HepG2 (cell line): ENCODE data around the gene RAB42. TPM values are rescaled to one million over a fixed set of nuclear protein-coding genes. Genes with fewer than 3 reads are reported as not detected.

Experiments
- ATF5 ChIP-seq: sonication (generic); formaldehyde crosslinking; IDR thresholded peaks from 2 replicates; pipeline ENCODE4 v1.4.0; 2020; ENCODE audit warnings: mild to moderate bottlenecking, low read depth, missing genetic modification reagents
- ATM ChIP-seq: fragments of 450-650 bp; IDR thresholded peaks from 2 replicates; pipeline ENCODE4 v1.7.1; 2017; ENCODE audit warnings: mild to moderate bottlenecking, borderline replicate concordance
- CBX1 ChIP-seq: IDR thresholded peaks from one replicate; pipeline ENCODE4 v1.6.1; 2016; ENCODE audit warnings: antibody characterized with exemption, low read depth
- E2F1 ChIP-seq: sonication (generic); formaldehyde crosslinking; IDR thresholded peaks from 2 replicates; pipeline ENCODE4 v1.5.0; 2020; ENCODE audit warnings: missing genetic modification reagents
- EP300 ChIP-seq, 3 experiments: sonication (generic) in 1 of 3; formaldehyde crosslinking in 1 of 3; IDR thresholded peaks; 2 replicates each; pipeline versions ENCODE4 v1.5.1 to v1.6.1; 2011 to 2020; ENCODE audit warnings: low read depth in 2 of 3, low read length in 2 of 3, borderline replicate concordance in 1 of 3, improper control_type of control experiment in 1 of 3, mild to moderate bottlenecking in 1 of 3, missing genetic modification reagents in 1 of 3, moderate library complexity in 1 of 3
- GLMP ChIP-seq: sonication (generic); formaldehyde crosslinking; IDR thresholded peaks from 2 replicates; pipeline ENCODE4 v1.9.0; 2021; ENCODE audit warnings: missing genetic modification reagents, mild to moderate bottlenecking, borderline replicate concordance
- KDM1A ChIP-seq: IDR thresholded peaks from 2 replicates; pipeline ENCODE4 v1.6.1; 2016; ENCODE audit warnings: missing compliant biosample characterization
- MTA1 ChIP-seq: sonication (generic); formaldehyde crosslinking; IDR thresholded peaks from 2 replicates; pipeline ENCODE4 v1.4.0; 2020; ENCODE audit warnings: missing genetic modification reagents, mild to moderate bottlenecking, borderline replicate concordance
- MYNN ChIP-seq: sonication (generic); formaldehyde crosslinking; IDR thresholded peaks from 2 replicates; pipeline ENCODE4 v1.4.0; 2020; ENCODE audit warnings: mild to moderate bottlenecking, low read depth, missing genetic modification reagents
- NFE2L1 ChIP-seq: sonication (generic); formaldehyde crosslinking; IDR thresholded peaks from 2 replicates; pipeline ENCODE4 v1.4.0; 2020; ENCODE audit warnings: missing genetic modification reagents, mild to moderate bottlenecking, borderline replicate concordance
- NR2F2 ChIP-seq: IDR thresholded peaks from 2 replicates; pipeline ENCODE4 v1.6.1; 2012; ENCODE audit warnings: low read depth, inconsistent platforms, borderline replicate concordance
- PRPF4 ChIP-seq: fragments of 200-400 bp; formaldehyde crosslinking; IDR thresholded peaks from 2 replicates; pipeline ENCODE4 v1.6.1; 2016; ENCODE audit warnings: low read length, low read depth; ENCODE audit not compliant: poor library complexity, severe bottlenecking
- ZBTB39 ChIP-seq: sonication (generic); formaldehyde crosslinking; IDR thresholded peaks from 2 replicates; pipeline ENCODE4 v1.5.0; 2020; ENCODE audit warnings: missing genetic modification reagents
- ZNF225 ChIP-seq: sonication (generic); formaldehyde crosslinking; IDR thresholded peaks from 2 replicates; pipeline ENCODE4 v1.4.0; 2020; ENCODE audit warnings: mild to moderate bottlenecking, missing genetic modification reagents
- ZNF546 ChIP-seq: sonication (generic); formaldehyde crosslinking; conservative IDR thresholded peaks from 2 replicates; pipeline ENCODE4 v1.8.1; 2023; ENCODE audit warnings: mild to moderate bottlenecking, missing genetic modification reagents
- ZNF598 ChIP-seq: sonication (generic); formaldehyde crosslinking; IDR thresholded peaks from 2 replicates; pipeline ENCODE4 v1.5.1; 2020; ENCODE audit warnings: mild to moderate bottlenecking, missing genetic modification reagents, borderline replicate concordance
- polyA plus RNA-seq, 8 experiments: library from polyadenylated mRNA; depleted of rRNA in 3 of 8; stranded (reverse) in 7 of 8; unstranded in 1 of 8; fragments of >200 nt; fragmentation: Illumina TruSeq in 4 of 8; extraction: Trizol in 4 of 8; gene quantifications; 2 replicates each; pipeline versions ENCODE4 v1.2.1 to v1.2.3, GENCODE V29; 2011 to 2016; ENCODE audit warnings: low read depth in 4 of 8, missing spikeins in 1 of 8, mixed read lengths in 1 of 8; ENCODE audit not compliant: insufficient read depth in 1 of 8
- total RNA-seq, 5 experiments: library from RNA; depleted of rRNA; stranded (reverse); fragments of >200 nt; fragmentation: Illumina TruSeq; extraction: Trizol; gene quantifications; 2 replicates each; pipeline ENCODE4 v1.2.3, GENCODE V29; 2016; ENCODE audit warnings: low read depth in 1 of 5
- TF ChIP-seq, protein P1 (sequence below): fragments of 450-650 bp; IDR thresholded peaks from 2 replicates; pipeline ENCODE4 v1.6.1; 2016
- TF ChIP-seq, protein P2 (sequence below): sonication (generic); formaldehyde crosslinking; IDR thresholded peaks from 2 replicates; pipeline ENCODE4 v1.5.1; 2020; ENCODE audit warnings: mild to moderate bottlenecking, moderate library complexity, missing genetic modification reagents

RAB42 gene
- total and polyA plus RNA-seq, 2 of the 13 experiments (the other 11 are each of a cell fraction or from before 2014, with no cell fraction given): 10.4 to 166 TPM

- TF ChIP-seq MTA1 (CRISPR knock-in tag) (peak; percentile 52), ATF5 (CRISPR knock-in tag) (no peak), KDM1A (CRISPR knock-in tag) (no peak), E2F1 (CRISPR knock-in tag) (peak; percentile 81), CBX1 (no peak), ZNF225 (CRISPR knock-in tag) (peak; percentile 72; the same call in 1 of the 2 replicates), PRPF4 (no peak), EP300 (IDR thresholded peaks at IDR 0.05; ENCODE audit: low read depth in 2 of 2, low read length in 2 of 2) (peak in 1 of 2 experiments; percentile 28; a peak in 1 of 4 replicates), EP300 (CRISPR knock-in tag; IDR thresholded peaks at IDR 0.05; ENCODE audit: borderline replicate concordance) (peak; percentile 52), GLMP (CRISPR knock-in tag) (no peak), ZBTB39 (CRISPR knock-in tag) (no peak), ATM (no peak), NFE2L1 (CRISPR knock-in tag) (peak; percentile 57; the same call in 1 of the 2 replicates), MYNN (peak; percentile 66; the same call in 1 of the 2 replicates), NR2F2 (peak; percentile 22; the same call in 1 of the 2 replicates), ZNF598 (CRISPR knock-in tag) (peak; percentile 92; the same call in 1 of the 2 replicates), ZNF546 (CRISPR knock-in tag) (no peak; the same call in 1 of the 2 replicates)
- TF ChIP-seq, protein P1, sequence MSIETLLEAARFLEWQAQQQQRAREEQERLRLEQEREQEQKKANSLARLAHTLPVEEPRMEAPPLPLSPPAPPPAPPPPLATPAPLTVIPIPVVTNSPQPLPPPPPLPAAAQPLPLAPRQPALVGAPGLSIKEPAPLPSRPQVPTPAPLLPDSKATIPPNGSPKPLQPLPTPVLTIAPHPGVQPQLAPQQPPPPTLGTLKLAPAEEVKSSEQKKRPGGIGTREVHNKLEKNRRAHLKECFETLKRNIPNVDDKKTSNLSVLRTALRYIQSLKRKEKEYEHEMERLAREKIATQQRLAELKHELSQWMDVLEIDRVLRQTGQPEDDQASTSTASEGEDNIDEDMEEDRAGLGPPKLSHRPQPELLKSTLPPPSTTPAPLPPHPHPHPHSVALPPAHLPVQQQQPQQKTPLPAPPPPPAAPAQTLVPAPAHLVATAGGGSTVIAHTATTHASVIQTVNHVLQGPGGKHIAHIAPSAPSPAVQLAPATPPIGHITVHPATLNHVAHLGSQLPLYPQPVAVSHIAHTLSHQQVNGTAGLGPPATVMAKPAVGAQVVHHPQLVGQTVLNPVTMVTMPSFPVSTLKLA: peak; percentile 95
- TF ChIP-seq, protein P2, sequence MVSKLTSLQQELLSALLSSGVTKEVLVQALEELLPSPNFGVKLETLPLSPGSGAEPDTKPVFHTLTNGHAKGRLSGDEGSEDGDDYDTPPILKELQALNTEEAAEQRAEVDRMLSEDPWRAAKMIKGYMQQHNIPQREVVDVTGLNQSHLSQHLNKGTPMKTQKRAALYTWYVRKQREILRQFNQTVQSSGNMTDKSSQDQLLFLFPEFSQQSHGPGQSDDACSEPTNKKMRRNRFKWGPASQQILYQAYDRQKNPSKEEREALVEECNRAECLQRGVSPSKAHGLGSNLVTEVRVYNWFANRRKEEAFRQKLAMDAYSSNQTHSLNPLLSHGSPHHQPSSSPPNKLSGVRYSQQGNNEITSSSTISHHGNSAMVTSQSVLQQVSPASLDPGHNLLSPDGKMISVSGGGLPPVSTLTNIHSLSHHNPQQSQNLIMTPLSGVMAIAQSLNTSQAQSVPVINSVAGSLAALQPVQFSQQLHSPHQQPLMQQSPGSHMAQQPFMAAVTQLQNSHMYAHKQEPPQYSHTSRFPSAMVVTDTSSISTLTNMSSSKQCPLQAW: peak; percentile 96
Observed at GRCh38 chr1:28642847-28643635, 51.0 kb downstream of the RAB42 start, which contains the start of gene TAF12 (continued).
